ENCODE data around the gene MYOG. TPM values are rescaled to one million over a fixed set of nuclear protein-coding genes. Genes with fewer than 3 reads are reported as not detected.

The MYOG gene
- total RNA-seq, 1 experiment from 2014 or later, result not detected

GRCh38 chr1:203065986-203066385 lies 19.8 kb downstream of the MYOG start:
- CTCF ChIA-PET, result no interaction called here

GRCh38 chr1:203065191-203065590 lies 20.6 kb downstream of the MYOG start:
- Histone ChIP-seq H2AFZ (ENCODE audit: low read length) (no peak overlapping the region), H3K9me2 (replicated peaks; ENCODE audit: low read length) (no peaks in the 10 kb centered on the region), H3F3A (ENCODE audit: low read length, unreplicated experiment) (no peaks in the 10 kb centered on the region), H3K27ac (ENCODE audit: low read length) (no peak overlapping the region), H3K4me1 (ENCODE audit: insufficient read depth, low read length) (no peaks in the 10 kb centered on the region), H3K27me3 (ENCODE audit: low read length) (no peaks in the 10 kb centered on the region), H3K79me2 (ENCODE audit: low read length) (no peaks in the 10 kb centered on the region), H3K9me3 (ENCODE audit: low read length) (no peaks in the 10 kb centered on the region), H3K9ac (ENCODE audit: low read length) (no peak overlapping the region), H3K4me2 (ENCODE audit: low read length) (no peak overlapping the region), H3K4me3 (ENCODE audit: low read length) (no peak overlapping the region), H4K20me1 (ENCODE audit: low read length) (no peaks in the 10 kb centered on the region), H3K36me3 (ENCODE audit: low read depth, low read length) (no peaks in the 10 kb centered on the region)
- TF ChIP-seq CTCF (conservative IDR thresholded peaks at IDR 0.05; ENCODE audit: low read depth, low read length) (no peak), EZH2phosphoT487 (IDR thresholded peaks at IDR 0.05; ENCODE audit: borderline replicate concordance, low read length) (no peak), EZH2 (IDR thresholded peaks at IDR 0.05; ENCODE audit: low read length, unreplicated experiment) (no peak)
- ATAC-seq (no peak), DNase-seq (no peak)
- CTCF ChIA-PET, result no interaction called here
- intact Hi-C loops (cut with micrococcal nuclease), result no loop called here
- no TSS peak for BruUV-seq (replicated peaks)
- POLR2A ChIA-PET (ENCODE audit: unreplicated experiment), result no interaction called here

More at GRCh38 chr1:203065986-203066385, 19.8 kb downstream of the MYOG start:
- TF ChIP-seq EZH2 (IDR thresholded peaks at IDR 0.05; ENCODE audit: low read length, unreplicated experiment), result no peak
- TF ChIP-seq CTCF (conservative IDR thresholded peaks at IDR 0.05; ENCODE audit: low read depth, low read length), result no peak
- TF ChIP-seq EZH2phosphoT487 (IDR thresholded peaks at IDR 0.05; ENCODE audit: borderline replicate concordance, low read length), result no peak
- no peaks in the 10 kb centered on the region for H3K4me1 ChIP-seq (ENCODE audit: insufficient read depth, low read length)
- no peak overlapping the region for H3K4me2 ChIP-seq (ENCODE audit: low read length)
- no peak overlapping the region for H2AFZ ChIP-seq (ENCODE audit: low read length)
- H3K27me3 ChIP-seq (ENCODE audit: low read length), result no peaks in the 10 kb centered on the region
- no peak overlapping the region for H3K27ac ChIP-seq (ENCODE audit: low read length)
- no peak overlapping the region for H3K4me3 ChIP-seq (ENCODE audit: low read length)
- no peaks in the 10 kb centered on the region for H3K36me3 ChIP-seq (ENCODE audit: low read depth, low read length)
- no peaks in the 10 kb centered on the region for H3K79me2 ChIP-seq (ENCODE audit: low read length)
- H3K9ac ChIP-seq (ENCODE audit: low read length), result no peak overlapping the region
- no peak for ATAC-seq
- no peaks in the 10 kb centered on the region for H3K9me3 ChIP-seq (ENCODE audit: low read length)
- BruUV-seq (replicated peaks), result no TSS peak
- no peaks in the 10 kb centered on the region for H4K20me1 ChIP-seq (ENCODE audit: low read length)
- H3K9me2 ChIP-seq (replicated peaks; ENCODE audit: low read length), result no peaks in the 10 kb centered on the region
- intact Hi-C loops (cut with micrococcal nuclease), result no loop called here
- POLR2A ChIA-PET (ENCODE audit: unreplicated experiment), result no interaction called here
- DNase-seq, result no peak
- H3F3A ChIP-seq (ENCODE audit: low read length, unreplicated experiment), result no peaks in the 10 kb centered on the region

DNA sequence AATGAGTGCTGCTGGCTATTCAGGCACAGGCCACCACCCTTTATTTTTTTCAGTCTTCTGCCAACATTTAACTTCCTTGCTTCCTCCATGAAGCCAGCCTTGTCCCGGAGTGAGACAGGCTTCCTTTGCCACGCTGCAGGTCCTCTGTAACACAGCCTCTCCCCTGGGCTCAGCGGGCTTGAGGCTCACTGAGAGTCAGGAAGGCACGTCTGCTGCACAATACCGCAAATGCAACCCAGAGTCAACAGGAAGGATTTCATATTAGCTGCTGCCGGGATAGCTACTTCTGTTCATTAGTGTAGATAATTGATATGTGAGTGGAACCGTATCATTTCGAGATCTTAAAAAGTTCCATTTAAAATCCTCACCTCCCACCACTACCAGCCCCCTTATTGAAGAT lies 22.5 kb downstream of the MYOG start:
- DNase-seq (no peak), ATAC-seq (no peak)
- H3K4me2 ChIP-seq (ENCODE audit: low read length), result no peak overlapping the region
- H3K27ac ChIP-seq (ENCODE audit: low read length), result no peak overlapping the region
- TF ChIP-seq EZH2 (IDR thresholded peaks at IDR 0.05; ENCODE audit: low read length, unreplicated experiment) (no peak), EZH2phosphoT487 (IDR thresholded peaks at IDR 0.05; ENCODE audit: borderline replicate concordance, low read length) (no peak), CTCF (conservative IDR thresholded peaks at IDR 0.05; ENCODE audit: low read depth, low read length) (no peak)
- H4K20me1 ChIP-seq (ENCODE audit: low read length), result no peaks in the 10 kb centered on the region
- H3K9ac ChIP-seq (ENCODE audit: low read length), result no peak overlapping the region
- no peaks in the 10 kb centered on the region for H3K9me2 ChIP-seq (replicated peaks; ENCODE audit: low read length)
- no TSS peak for BruUV-seq (replicated peaks)
- H3K9me3 ChIP-seq (ENCODE audit: low read length), result no peaks in the 10 kb centered on the region
- CTCF ChIA-PET, result no interaction called here
- H3K27me3 ChIP-seq (ENCODE audit: low read length), result 0 out of 2 replicates have a peak, but pooled peaks cover 4% of the 10 kb centered on the region
- H3K4me1 ChIP-seq (ENCODE audit: insufficient read depth, low read length), result no peaks in the 10 kb centered on the region
- no peak overlapping the region for H2AFZ ChIP-seq (ENCODE audit: low read length)
- no peaks in the 10 kb centered on the region for H3K36me3 ChIP-seq (ENCODE audit: low read depth, low read length)
- H3F3A ChIP-seq (ENCODE audit: low read length, unreplicated experiment), result no peaks in the 10 kb centered on the region
- H3K4me3 ChIP-seq (ENCODE audit: low read length), result no peak overlapping the region
- H3K79me2 ChIP-seq (ENCODE audit: low read length), result no peaks in the 10 kb centered on the region
- intact Hi-C loops (cut with micrococcal nuclease), result no loop called here
- POLR2A ChIA-PET (ENCODE audit: unreplicated experiment), result no interaction called here
